ENCODE results near the gene RGS3. TPM values are rescaled to one million over a fixed set of nuclear protein-coding genes. Genes with fewer than 3 reads are reported as not detected.
"Not testable (repeated sequence)": the region's sequence is repeated elsewhere in the genome, so short reads cannot be mapped to it uniquely, and the experiment has no call there.

Gene RGS3
- total and polyA plus RNA-seq, 2 of the 13 experiments (the other 11 are each of a cell fraction or from before 2014, with no cell fraction given) = 17.1 to 28.8 TPM

- no TSS peak for BruUV-seq (replicated peaks)
- POLR2A ChIA-PET = no interaction called here
- Histone ChIP-seq H3K27ac (ENCODE audit: extremely low read length, insufficient read depth, low read length) (no peak overlapping the region), H3K9me3 (ENCODE audit: low read length) (no peaks in the 10 kb centered on the region), H3K9ac (ENCODE audit: insufficient read depth, low read depth, low read length) (no peak overlapping the region), H4K20me1 (ENCODE audit: insufficient read depth, low read length) (no peaks in the 10 kb centered on the region), H2AFZ (ENCODE audit: low read length) (no peak overlapping the region), H3K4me2 (ENCODE audit: low read depth, low read length) (no peak overlapping the region), H3K79me2 (ENCODE audit: insufficient read depth, low read length) (no peaks in the 10 kb centered on the region), H3K36me3 (replicated peaks in 1 of 2; ENCODE audit: control insufficient read depth in 1 of 2, insufficient read depth in 2 of 2, low read length in 2 of 2) (peaks cover 15 to 43% of the 10 kb centered on the region in 2 experiments; a peak in 4 of 5 replicates), H3K4me3 (replicated peaks in 1 of 3; ENCODE audit: insufficient read depth in 1 of 3, low read depth in 2 of 3, low read length in 3 of 3) (no peak overlapping the region), H3K27me3 (ENCODE audit: control insufficient read depth in 1 of 2, insufficient read depth in 2 of 2, low read length in 2 of 2) (no peaks in the 10 kb centered on the region), H3K4me1 (ENCODE audit: insufficient read depth, low read length) (no peaks in the 10 kb centered on the region)
- ATAC-seq (no peak), FAIRE-seq (no peak), DNase-seq (ENCODE audit: low spot score) (no peak)
- 97% methylated on average over 4 of the region's 4 CpGs for WGBS (ENCODE audit: low lambda C conversion rate)
- CTCF ChIA-PET (ENCODE audit: low intra/inter-chr PET ratio, low total read pairs) = no interaction called here
- in situ Hi-C loops (cut with HindIII; ENCODE audit: extremely low pct_ligation_motif_present, low pct_unique_long_range_greater_than_20kb) = no loop called here
- intact Hi-C loops (cut with micrococcal nuclease; ENCODE audit: unreplicated experiment) = no loop called here
- no peak for TF ChIP-seq KDM6A (CRISPR knock-in tag; IDR thresholded peaks at IDR 0.05; ENCODE audit: low read depth)
These were observed 24.5 kb downstream of the RGS3 start for GRCh38 chr9:113488071-113488470.

GRCh38 chr9:113488490-113488889 lies 25.0 kb downstream of the RGS3 start:
- no TSS peak for BruUV-seq (replicated peaks)
- in situ Hi-C loops (cut with HindIII; ENCODE audit: extremely low pct_ligation_motif_present, low pct_unique_long_range_greater_than_20kb) = no loop called here
- CTCF ChIA-PET (ENCODE audit: low intra/inter-chr PET ratio, low total read pairs) = no interaction called here

GRCh38 chr9:113491147-113491546 lies 27.6 kb downstream of the RGS3 start:
- FAIRE-seq; POLR2A ChIA-PET; H3K9me3 ChIP-seq (ENCODE audit: low read length); H2AFZ ChIP-seq (ENCODE audit: low read length); H3K27ac ChIP-seq (ENCODE audit: extremely low read length, insufficient read depth, low read length); CTCF ChIA-PET (ENCODE audit: low intra/inter-chr PET ratio, low total read pairs); H3K4me1 ChIP-seq (ENCODE audit: insufficient read depth, low read length); H3K79me2 ChIP-seq (ENCODE audit: insufficient read depth, low read length); H3K27me3 ChIP-seq (ENCODE audit: control insufficient read depth in 1 of 2, insufficient read depth in 2 of 2, low read length in 2 of 2); ATAC-seq; DNase-seq (ENCODE audit: low spot score); BruUV-seq (replicated peaks); H3K9ac ChIP-seq (ENCODE audit: insufficient read depth, low read depth, low read length); intact Hi-C loops (cut with micrococcal nuclease; ENCODE audit: unreplicated experiment); in situ Hi-C loops (cut with HindIII; ENCODE audit: extremely low pct_ligation_motif_present, low pct_unique_long_range_greater_than_20kb); H3K4me2 ChIP-seq (ENCODE audit: low read depth, low read length); H3K4me3 ChIP-seq (replicated peaks in 1 of 3; ENCODE audit: insufficient read depth in 1 of 3, low read depth in 2 of 3, low read length in 3 of 3); H4K20me1 ChIP-seq (ENCODE audit: insufficient read depth, low read length): not testable (repeated sequence)
- H3K36me3 ChIP-seq (replicated peaks in 1 of 2; ENCODE audit: control insufficient read depth in 1 of 2, insufficient read depth in 2 of 2, low read length in 2 of 2) = peaks cover 6 to 23% of the 10 kb centered on the region in 2 experiments
- WGBS (ENCODE audit: low lambda C conversion rate) = 94% methylated on average over 4 of the region's 4 CpGs

More at GRCh38 chr9:113488490-113488889, 25.0 kb downstream of the RGS3 start:
- no peak overlapping the region for H2AFZ ChIP-seq (ENCODE audit: low read length)
- peaks cover 15 to 39% of the 10 kb centered on the region in 2 experiments; a peak in 4 of 5 replicates for H3K36me3 ChIP-seq (replicated peaks in 1 of 2; ENCODE audit: control insufficient read depth in 1 of 2, insufficient read depth in 2 of 2, low read length in 2 of 2)
- no peak overlapping the region for H3K27ac ChIP-seq (ENCODE audit: extremely low read length, insufficient read depth, low read length)
- H3K4me2 ChIP-seq (ENCODE audit: low read depth, low read length) = no peak overlapping the region
- TF ChIP-seq MTERF4 (CRISPR knock-in tag; IDR thresholded peaks at IDR 0.05) (no peak), KMT2B (CRISPR knock-in tag; IDR thresholded peaks at IDR 0.05) (no peak), ONECUT2 (CRISPR knock-in tag; IDR thresholded peaks at IDR 0.05) (no peak), HNRNPLL (IDR thresholded peaks at IDR 0.05; ENCODE audit: low read depth, low read length, poor library complexity, severe bottlenecking) (no peak), PRMT3 (CRISPR knock-in tag; IDR thresholded peaks at IDR 0.05; ENCODE audit: borderline replicate concordance, low read depth) (no peak), KLF16 (CRISPR knock-in tag; IDR thresholded peaks at IDR 0.05) (no peak), MXD3 (CRISPR knock-in tag; IDR thresholded peaks at IDR 0.05) (no peak)
- POLR2A ChIA-PET = no interaction called here
- WGBS (ENCODE audit: low lambda C conversion rate) = 92% methylated on average over 12 of the region's 12 CpGs
- ATAC-seq (no peak), DNase-seq (ENCODE audit: low spot score) (no peak), FAIRE-seq (no peak)
- H3K9me3 ChIP-seq (ENCODE audit: low read length) = no peaks in the 10 kb centered on the region
- H4K20me1 ChIP-seq (ENCODE audit: insufficient read depth, low read length) = no peaks in the 10 kb centered on the region
- no peaks in the 10 kb centered on the region for H3K4me1 ChIP-seq (ENCODE audit: insufficient read depth, low read length)
- H3K9ac ChIP-seq (ENCODE audit: insufficient read depth, low read depth, low read length) = no peak overlapping the region
- no peak overlapping the region for H3K4me3 ChIP-seq (replicated peaks in 1 of 3; ENCODE audit: insufficient read depth in 1 of 3, low read depth in 2 of 3, low read length in 3 of 3)
- no peaks in the 10 kb centered on the region for H3K79me2 ChIP-seq (ENCODE audit: insufficient read depth, low read length)
- no peaks in the 10 kb centered on the region for H3K27me3 ChIP-seq (ENCODE audit: control insufficient read depth in 1 of 2, insufficient read depth in 2 of 2, low read length in 2 of 2)
- intact Hi-C loops (cut with micrococcal nuclease; ENCODE audit: unreplicated experiment) = no loop called here
